ENCODE data around the gene SPG11.
A peak's percentile ranks its signal among the peaks of the same experiment; 100 is the strongest.
"Not testable (repeated sequence)": the region's sequence is repeated elsewhere in the genome, so short reads cannot be mapped to it uniquely, and the experiment has no call there.

Gene SPG11

GRCh38 chr15:44706946-44707636, 43.6 kb upstream of the SPG11 start:
- H3K36me3 ChIP-seq (replicated peaks; ENCODE audit: insufficient read depth, low read length): no peaks in the 10 kb centered on the region
- no peak for TF ChIP-seq EZH2phosphoT487 (IDR thresholded peaks at IDR 0.05; ENCODE audit: low read length)
- TF ChIP-seq EZH2 (optimal IDR thresholded peaks at IDR 0.05; ENCODE audit: low read depth, low read length): no peak
- TF ChIP-seq CTCF (IDR thresholded peaks at IDR 0.05; ENCODE audit: low read length): no peak
- H3K27ac ChIP-seq (ENCODE audit: low read length): no peak overlapping the region
- H4K20me1 ChIP-seq (ENCODE audit: insufficient read depth, low read length): 0 out of 2 replicates have a peak, but pooled peaks cover under 1% of the 10 kb centered on the region
- H3K4me2 ChIP-seq (ENCODE audit: low read depth, low read length): no peak overlapping the region
- H3K79me2 ChIP-seq (ENCODE audit: low read length): peaks cover 10% of the 10 kb centered on the region
- H3K9ac ChIP-seq (ENCODE audit: low read length): no peak overlapping the region
- no peak overlapping the region for H2AFZ ChIP-seq (ENCODE audit: low read length)
- no peaks in the 10 kb centered on the region for H3K9me2 ChIP-seq (replicated peaks; ENCODE audit: insufficient read depth, low read length)
- H3K27me3 ChIP-seq (replicated peaks; ENCODE audit: insufficient read depth, low read length): no peaks in the 10 kb centered on the region
- H3F3A ChIP-seq (ENCODE audit: insufficient read depth, low read length): peaks cover 15% of the 10 kb centered on the region
- H3K9me3 ChIP-seq (replicated peaks; ENCODE audit: insufficient read depth, low read length): no peaks in the 10 kb centered on the region
- peaks cover 9% of the 10 kb centered on the region for H3K4me1 ChIP-seq (ENCODE audit: low read length)
- no peak overlapping the region for H3K4me3 ChIP-seq (ENCODE audit: low read length)
- DNase-seq: peak; percentile 2

GRCh38 chr15:44706401-44706800, 42.9 kb upstream of the SPG11 start:
- H4K20me1 ChIP-seq (ENCODE audit: insufficient read depth, low read length): no peaks in the 10 kb centered on the region
- no peak overlapping the region for H3K4me2 ChIP-seq (ENCODE audit: low read depth, low read length)
- peaks cover 13% of the 10 kb centered on the region for H3F3A ChIP-seq (ENCODE audit: insufficient read depth, low read length)
- peak; percentile 2 for DNase-seq
- H3K27ac ChIP-seq (ENCODE audit: low read length): no peak overlapping the region
- no peaks in the 10 kb centered on the region for H3K9me2 ChIP-seq (replicated peaks; ENCODE audit: insufficient read depth, low read length)
- H2AFZ ChIP-seq (ENCODE audit: low read length): no peak overlapping the region
- no peak for TF ChIP-seq EZH2 (optimal IDR thresholded peaks at IDR 0.05; ENCODE audit: low read depth, low read length)
- no peak for TF ChIP-seq CTCF (IDR thresholded peaks at IDR 0.05; ENCODE audit: low read length)
- TF ChIP-seq EZH2phosphoT487 (IDR thresholded peaks at IDR 0.05; ENCODE audit: low read length): no peak
- H3K4me1 ChIP-seq (ENCODE audit: low read length): peaks cover 9% of the 10 kb centered on the region
- H3K9me3 ChIP-seq (replicated peaks; ENCODE audit: insufficient read depth, low read length): no peaks in the 10 kb centered on the region
- no peaks in the 10 kb centered on the region for H3K36me3 ChIP-seq (replicated peaks; ENCODE audit: insufficient read depth, low read length)
- H3K9ac ChIP-seq (ENCODE audit: low read length): no peak overlapping the region
- no peak overlapping the region for H3K4me3 ChIP-seq (ENCODE audit: low read length)
- H3K27me3 ChIP-seq (replicated peaks; ENCODE audit: insufficient read depth, low read length): no peaks in the 10 kb centered on the region
- peaks cover 3% of the 10 kb centered on the region for H3K79me2 ChIP-seq (ENCODE audit: low read length)

GRCh38 chr15:44705986-44706385, 42.5 kb upstream of the SPG11 start:
- Histone ChIP-seq H3K36me3 (replicated peaks; ENCODE audit: insufficient read depth, low read length) (no peaks in the 10 kb centered on the region), H3K9ac (ENCODE audit: low read length) (no peak overlapping the region), H2AFZ (ENCODE audit: low read length) (no peak overlapping the region), H3K79me2 (ENCODE audit: low read length) (peaks cover 3% of the 10 kb centered on the region; the same call in 1 of the 2 replicates), H3F3A (ENCODE audit: insufficient read depth, low read length) (peaks cover 11% of the 10 kb centered on the region), H3K4me1 (ENCODE audit: low read length) (peaks cover 9% of the 10 kb centered on the region), H3K4me2 (ENCODE audit: low read depth, low read length) (no peak overlapping the region), H3K9me2 (replicated peaks; ENCODE audit: insufficient read depth, low read length) (no peaks in the 10 kb centered on the region), H3K9me3 (replicated peaks; ENCODE audit: insufficient read depth, low read length) (no peaks in the 10 kb centered on the region), H3K27me3 (replicated peaks; ENCODE audit: insufficient read depth, low read length) (no peaks in the 10 kb centered on the region), H4K20me1 (ENCODE audit: insufficient read depth, low read length) (no peaks in the 10 kb centered on the region), H3K4me3 (ENCODE audit: low read length) (no peak overlapping the region), H3K27ac (ENCODE audit: low read length) (no peak overlapping the region)
- no peak for DNase-seq
- TF ChIP-seq EZH2phosphoT487 (IDR thresholded peaks at IDR 0.05; ENCODE audit: low read length): no peak
- no peak for TF ChIP-seq CTCF (IDR thresholded peaks at IDR 0.05; ENCODE audit: low read length)
- TF ChIP-seq EZH2 (optimal IDR thresholded peaks at IDR 0.05; ENCODE audit: low read depth, low read length): no peak

- H3K27me3 ChIP-seq (replicated peaks; ENCODE audit: insufficient read depth, low read length); H3K9me2 ChIP-seq (replicated peaks; ENCODE audit: insufficient read depth, low read length); DNase-seq; H3K4me1 ChIP-seq (ENCODE audit: low read length); H3K9ac ChIP-seq (ENCODE audit: low read length); H3K36me3 ChIP-seq (replicated peaks; ENCODE audit: insufficient read depth, low read length); H4K20me1 ChIP-seq (ENCODE audit: insufficient read depth, low read length); H3K27ac ChIP-seq (ENCODE audit: low read length); H3F3A ChIP-seq (ENCODE audit: insufficient read depth, low read length); H3K4me3 ChIP-seq (ENCODE audit: low read length); H3K4me2 ChIP-seq (ENCODE audit: low read depth, low read length); H3K79me2 ChIP-seq (ENCODE audit: low read length); H2AFZ ChIP-seq (ENCODE audit: low read length); H3K9me3 ChIP-seq (replicated peaks; ENCODE audit: insufficient read depth, low read length): not testable (repeated sequence)
These were observed 37.2 kb upstream of the SPG11 start for GRCh38 chr15:44700676-44701075.

Measured in MM.1S (cell line).